SK-N-SH (cell line): ENCODE results near the gene MCF2L.

Source experiments
- CTCF ChIP-seq: fragments of 200-600 bp; sonication (generic); IDR thresholded peaks from 2 replicates; pipeline ENCODE4 v1.6.1; 2017; ENCODE audit warnings: antibody characterized with exemption, mild to moderate bottlenecking, moderate library complexity
- GABPA ChIP-seq: IDR thresholded peaks from 2 replicates; pipeline ENCODE4 v1.4.0; 2012; ENCODE audit warnings: low read depth, mild to moderate bottlenecking
- GATA2 ChIP-seq: sonication (generic); formaldehyde crosslinking; IDR thresholded peaks from 2 replicates; pipeline ENCODE4 v1.5.0; 2020; ENCODE audit warnings: mild to moderate bottlenecking, missing genetic modification reagents
- JUND ChIP-seq: IDR thresholded peaks from 2 replicates; pipeline ENCODE4 v1.4.0; 2012
- NRF1 ChIP-seq: IDR thresholded peaks from 2 replicates; pipeline ENCODE4 v1.6.1; 2012; ENCODE audit warnings: low read depth, mild to moderate bottlenecking, low read length
- POLR2AphosphoS5 ChIP-seq: IDR thresholded peaks from 2 replicates; pipeline ENCODE4 v1.6.1; 2012; ENCODE audit warnings: low read depth, low read length
- TCF12 ChIP-seq: IDR thresholded peaks from 2 replicates; pipeline ENCODE4 v1.4.0; 2012
- USF2 ChIP-seq: fragments of 150-350 bp; IDR thresholded peaks from 2 replicates; pipeline ENCODE4 v1.6.1; 2017; ENCODE audit warnings: antibody characterized with exemption, low read length, low read depth, borderline replicate concordance

GRCh38 chr13:113087923-113088690 is 119.1 kb downstream of the MCF2L start:
- TF ChIP-seq GABPA (no peak), JUND (no peak), POLR2AphosphoS5 (no peak), USF2 (no peak), TCF12 (no peak), GATA2 (CRISPR knock-in tag) (no peak), NRF1 (no peak), CTCF (no peak)
